Lower lobe of right lung (tissue), 2 donors: ENCODE results near the gene ANGPTL5. TPM values are rescaled to one million over a fixed set of nuclear protein-coding genes. Genes with fewer than 3 reads are reported as not detected.

Source experiments
- ATAC-seq, 2 donors: fragments of 200-7000 bp; cut with Tn5 transposase; one replicate each; pipeline ENCODE4 v1.9.1; 2020 to 2022; ENCODE audit warnings: mild to moderate bottlenecking in 2 of 2, moderate library complexity in 2 of 2
- DNase-seq: peaks from one replicate; pipeline ENCODE4 v3.0.0-alpha.2; 2020
- H3K27ac ChIP-seq: fragments of 200-600 bp; one replicate; pipeline ENCODE4 v1.8.0; 2022
- H3K27me3 ChIP-seq: fragments of 200-600 bp; one replicate; pipeline ENCODE4 v1.8.0; 2022; ENCODE audit warnings: low read depth
- H3K36me3 ChIP-seq: fragments of 200-600 bp; one replicate; pipeline ENCODE4 v1.8.0; 2022; ENCODE audit warnings: mild to moderate bottlenecking
- H3K4me1 ChIP-seq: fragments of 200-600 bp; one replicate; pipeline ENCODE4 v1.8.0; 2022
- H3K4me3 ChIP-seq: fragments of 200-600 bp; one replicate; pipeline ENCODE4 v1.8.0; 2022; ENCODE audit warnings: mild to moderate bottlenecking
- H3K9me3 ChIP-seq: fragments of 200-600 bp; one replicate; pipeline ENCODE4 v1.8.0; 2022
- intact Hi-C: fragments of 100-400 bp; cut with DNase I; formaldehyde crosslinking; loops from one replicate; pipeline ENCODE4 v1.11.0; 2022
- total RNA-seq: library from RNA; stranded (reverse); fragmentation: NEBNext Ultra II Directional; extraction: Animal tissue kit (Norgen Biotek cat#: 25700); gene quantifications from one replicate; pipeline ENCODE4 v1.2.1, GENCODE V29; 2021
- TF ChIP-seq, protein P1 (sequence below): fragments of 200-600 bp; IDR thresholded peaks from one replicate; pipeline ENCODE4 v1.8.0; 2022; ENCODE audit warnings: antibody characterized with exemption, mild to moderate bottlenecking
- donor health status: DM: no; HTN: yes; CAD: no; lungs with severe emphysema.

The ANGPTL5 gene
- total RNA-seq, 1 donor from 2014 or later: 0.71 TPM

DNA sequence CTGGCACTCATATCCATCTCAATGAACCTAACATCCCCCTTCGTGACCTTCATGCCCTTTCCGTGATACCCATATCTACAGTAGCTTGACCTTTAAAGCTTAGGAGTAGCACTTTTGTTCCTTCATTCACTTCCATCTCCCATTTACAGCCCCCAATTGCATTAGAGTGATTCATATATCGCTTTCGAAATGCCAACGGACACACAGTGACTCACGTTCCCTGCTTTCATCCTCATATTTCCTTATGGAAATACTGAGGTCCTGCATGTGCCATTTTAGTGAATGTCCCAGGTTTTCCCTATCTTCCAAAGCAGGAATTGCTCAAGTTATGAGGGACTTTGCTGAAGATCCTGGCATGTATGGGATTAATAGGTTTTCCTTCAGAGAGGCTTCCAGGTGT, 45.8 kb downstream of the ANGPTL5 start:
- TF ChIP-seq, protein P1, sequence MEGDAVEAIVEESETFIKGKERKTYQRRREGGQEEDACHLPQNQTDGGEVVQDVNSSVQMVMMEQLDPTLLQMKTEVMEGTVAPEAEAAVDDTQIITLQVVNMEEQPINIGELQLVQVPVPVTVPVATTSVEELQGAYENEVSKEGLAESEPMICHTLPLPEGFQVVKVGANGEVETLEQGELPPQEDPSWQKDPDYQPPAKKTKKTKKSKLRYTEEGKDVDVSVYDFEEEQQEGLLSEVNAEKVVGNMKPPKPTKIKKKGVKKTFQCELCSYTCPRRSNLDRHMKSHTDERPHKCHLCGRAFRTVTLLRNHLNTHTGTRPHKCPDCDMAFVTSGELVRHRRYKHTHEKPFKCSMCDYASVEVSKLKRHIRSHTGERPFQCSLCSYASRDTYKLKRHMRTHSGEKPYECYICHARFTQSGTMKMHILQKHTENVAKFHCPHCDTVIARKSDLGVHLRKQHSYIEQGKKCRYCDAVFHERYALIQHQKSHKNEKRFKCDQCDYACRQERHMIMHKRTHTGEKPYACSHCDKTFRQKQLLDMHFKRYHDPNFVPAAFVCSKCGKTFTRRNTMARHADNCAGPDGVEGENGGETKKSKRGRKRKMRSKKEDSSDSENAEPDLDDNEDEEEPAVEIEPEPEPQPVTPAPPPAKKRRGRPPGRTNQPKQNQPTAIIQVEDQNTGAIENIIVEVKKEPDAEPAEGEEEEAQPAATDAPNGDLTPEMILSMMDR: no peak
- DNase-seq (no peak), ATAC-seq (no peak)
- Histone ChIP-seq H3K36me3 (no peaks in the 10 kb centered on the region), H3K4me1 (no peaks in the 10 kb centered on the region), H3K9me3 (no peaks in the 10 kb centered on the region), H3K27ac (no peak overlapping the region), H3K27me3 (no peaks in the 10 kb centered on the region), H3K4me3 (no peak overlapping the region)
- intact Hi-C loops: no loop called here

DNA sequence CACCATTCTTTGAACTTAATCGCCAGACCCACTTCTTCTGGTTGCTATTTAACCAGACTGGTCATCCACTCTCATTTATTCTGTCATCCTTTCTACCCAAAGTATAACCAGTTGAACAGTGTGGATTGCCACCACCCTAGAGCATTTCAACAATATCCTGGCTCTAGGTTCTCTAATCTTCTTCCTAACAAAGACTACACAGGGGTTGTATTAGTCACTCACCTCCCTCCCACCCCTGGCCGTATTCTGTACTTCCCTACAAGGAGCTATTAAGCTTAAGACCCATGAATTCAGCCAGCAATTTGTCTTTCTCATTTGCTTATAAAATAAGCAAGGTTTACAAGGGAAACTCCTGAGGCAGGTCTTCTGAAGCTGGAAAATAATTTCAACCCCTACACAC, 48.4 kb downstream of the ANGPTL5 start:
- Histone ChIP-seq H3K4me1 (no peaks in the 10 kb centered on the region), H3K36me3 (no peaks in the 10 kb centered on the region), H3K9me3 (no peaks in the 10 kb centered on the region), H3K27ac (no peak overlapping the region), H3K4me3 (no peak overlapping the region), H3K27me3 (no peaks in the 10 kb centered on the region)
- DNase-seq: no peak
- no peak for ATAC-seq
- intact Hi-C loops: loop anchor here (5.0 kb wide), 1 partner anchor 139 kb away; no protein-coding TSS in a partner anchor
- TF ChIP-seq, protein P1: no peak

DNA sequence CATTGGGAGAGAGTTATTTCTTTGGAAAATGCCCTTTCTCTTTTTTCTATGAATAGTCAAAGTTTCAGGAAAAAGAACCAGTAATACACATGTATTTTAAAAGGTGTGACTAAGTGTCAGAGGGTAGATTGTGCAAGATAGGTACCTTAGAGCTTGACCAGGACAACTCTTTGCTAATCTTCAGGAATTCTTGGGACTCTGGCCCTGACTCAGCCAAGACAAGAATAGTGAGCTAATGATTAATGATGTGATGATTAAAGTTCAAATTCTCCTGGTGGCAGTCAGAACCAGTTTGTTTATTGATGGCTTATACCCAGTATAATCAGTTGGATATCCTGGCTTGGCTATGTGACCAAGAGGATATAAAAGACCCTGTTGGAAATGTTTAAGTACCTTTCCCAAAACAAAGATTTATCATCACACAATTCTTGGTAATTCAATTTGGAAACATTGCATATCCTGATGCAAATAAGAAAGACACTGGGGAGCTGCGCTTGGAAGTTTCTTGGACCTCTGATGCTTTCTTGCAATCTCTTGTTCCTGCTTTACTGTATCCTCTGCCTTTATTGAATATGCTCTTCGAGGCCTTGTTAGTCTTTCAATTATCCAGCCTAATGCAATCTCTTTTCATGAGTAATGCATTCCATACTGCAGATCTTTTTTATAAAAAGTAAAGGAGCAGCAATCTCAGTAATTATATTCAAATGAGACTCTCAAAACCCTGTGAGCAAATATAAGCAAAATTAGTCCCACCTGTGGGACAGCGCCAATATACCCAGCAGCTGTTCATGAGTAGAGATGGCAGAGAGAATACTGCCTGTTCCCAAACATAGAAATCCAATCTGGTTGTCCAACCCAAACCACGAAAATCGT, 49.5 kb downstream of the ANGPTL5 start:
- Histone ChIP-seq H3K9me3 (no peaks in the 10 kb centered on the region), H3K27ac (no peak overlapping the region), H3K4me3 (no peak overlapping the region), H3K27me3 (no peaks in the 10 kb centered on the region), H3K36me3 (no peaks in the 10 kb centered on the region), H3K4me1 (no peaks in the 10 kb centered on the region)
- DNase-seq: no peak
- no peak for ATAC-seq
- intact Hi-C loops: loop anchor here (5.0 kb wide), 1 partner anchor 140 kb away; no protein-coding TSS in a partner anchor
- TF ChIP-seq, protein P1: no peak

DNA sequence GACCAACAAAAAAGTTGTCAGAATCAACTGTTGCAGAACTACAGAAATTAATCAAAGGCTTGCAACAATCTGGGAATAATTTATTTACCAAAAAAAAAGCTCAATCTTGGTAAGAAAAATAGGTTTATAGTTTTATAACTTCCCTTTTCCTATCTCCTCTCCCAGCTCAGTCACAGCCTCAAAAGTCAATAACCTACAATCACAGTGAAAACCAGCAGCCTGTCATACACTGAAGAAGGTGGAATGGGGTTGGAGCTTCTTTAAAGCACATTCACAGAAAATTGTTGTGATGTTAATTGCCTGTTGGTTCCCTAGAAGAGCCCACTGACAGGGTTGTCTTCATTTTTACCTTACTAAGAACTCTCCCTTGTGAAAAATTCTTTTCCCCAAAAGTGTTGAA, 52.2 kb downstream of the ANGPTL5 start:
- no peak overlapping the region for H3K27ac ChIP-seq
- intact Hi-C loops: no loop called here
- TF ChIP-seq, protein P1: no peak

DNA sequence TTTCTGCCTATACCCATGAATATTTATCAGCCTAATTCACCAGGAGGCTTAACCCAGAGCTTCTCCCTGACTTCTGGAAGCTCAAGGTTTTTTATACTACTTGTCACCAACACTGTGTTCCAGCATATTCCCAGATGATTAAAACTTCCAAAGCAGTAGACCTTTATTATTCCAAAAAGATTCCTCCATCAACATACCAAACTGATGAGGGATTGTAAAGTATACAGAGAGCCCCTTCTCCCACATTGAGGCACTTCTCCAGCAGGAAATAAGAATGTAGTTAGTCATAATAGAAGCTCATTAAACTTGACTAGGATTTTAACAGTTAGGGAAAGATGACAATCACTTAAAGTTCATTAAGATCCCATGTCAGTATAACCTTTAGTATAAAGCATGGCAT, 53.0 kb downstream of the ANGPTL5 start:
- Histone ChIP-seq H3K27me3 (no peaks in the 10 kb centered on the region), H3K27ac (no peak overlapping the region), H3K9me3 (no peaks in the 10 kb centered on the region), H3K4me3 (no peak overlapping the region), H3K36me3 (no peaks in the 10 kb centered on the region), H3K4me1 (no peaks in the 10 kb centered on the region)
- no peak for ATAC-seq
- intact Hi-C loops: no loop called here
- DNase-seq: no peak
- TF ChIP-seq, protein P1: no peak

More for the DNA sequence above, 52.2 kb downstream of the ANGPTL5 start:
- Histone ChIP-seq H3K9me3 (no peaks in the 10 kb centered on the region), H3K36me3 (no peaks in the 10 kb centered on the region), H3K27me3 (no peaks in the 10 kb centered on the region), H3K4me1 (no peaks in the 10 kb centered on the region), H3K4me3 (no peak overlapping the region)
- ATAC-seq: no peak
- no peak for DNase-seq
